Right atrium auricular region (tissue), 2 donors: ENCODE measurements around the gene CROCC2. TPM values are rescaled to one million over a fixed set of nuclear protein-coding genes. Genes with fewer than 3 reads are reported as not detected.

Source experiments
- DNase-seq: peaks from one replicate; pipeline ENCODE4 v3.0.0-alpha.2; 2019; ENCODE audit warnings: low spot score
- H3K27ac ChIP-seq, 2 donors: fragments of 200-600 bp; sonication (generic); 1 replicate in 1 of 2; 2 replicates in 1 of 2; pipeline ENCODE4 v1.5.1; 2016 to 2019
- H3K27me3 ChIP-seq, 2 donors: fragments of 200-600 bp; sonication (generic); one replicate each; pipeline versions ENCODE4 v1.5.1 to v1.6.0; 2017 to 2019
- H3K36me3 ChIP-seq: fragments of 200-600 bp; sonication (generic); one replicate; pipeline ENCODE4 v1.5.1; 2016
- H3K4me1 ChIP-seq, 2 donors: fragments of 200-600 bp; sonication (generic); one replicate each; pipeline versions ENCODE4 v1.5.1 to v1.6.0; 2017 to 2019
- H3K4me3 ChIP-seq, 2 donors: fragments of 200-600 bp; sonication (generic); 1 replicate in 1 of 2; 2 replicates in 1 of 2; pipeline ENCODE4 v1.5.1; 2017 to 2019; ENCODE audit warnings: mild to moderate bottlenecking in 1 of 2, moderate library complexity in 1 of 2
- H3K9me3 ChIP-seq, 2 donors: fragments of 200-600 bp; sonication (generic); one replicate each; pipeline ENCODE4 v1.5.1; 2019
- total RNA-seq, 2 donors: library from RNA; depleted of rRNA; stranded (reverse); fragments of >200 nt; gene quantifications; one replicate each; pipeline ENCODE4 v1.1.0, GENCODE V29; 2016
- TF ChIP-seq, protein P1 (sequence below), 2 donors: fragments of 200-600 bp; sonication (generic); IDR thresholded peaks; one replicate each; pipeline ENCODE4 v1.5.1; 2019; ENCODE audit warnings: antibody characterized with exemption in 2 of 2

Gene CROCC2
- total RNA-seq, 2 donors from 2014 or later = not detected

DNA sequence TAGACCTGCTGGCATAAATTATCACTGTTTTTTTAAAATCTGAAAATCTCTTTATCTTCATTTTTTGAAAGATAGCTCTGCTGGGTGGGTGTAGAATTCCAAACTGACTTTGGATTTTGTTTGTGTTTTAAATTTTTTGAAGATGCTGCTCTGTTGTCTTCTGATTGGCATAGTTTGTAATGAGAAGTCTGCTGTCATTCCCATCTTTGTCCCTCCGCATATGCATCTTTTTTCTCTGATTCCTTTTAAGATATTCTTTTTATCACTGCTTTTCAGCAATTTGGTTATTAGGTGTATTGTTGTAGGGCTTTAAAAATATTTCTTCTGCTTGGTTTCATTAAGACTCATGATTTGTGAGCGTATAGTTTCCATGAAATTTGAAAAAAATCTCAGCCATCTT, 99.4 kb downstream of the CROCC2 start:
- Histone ChIP-seq H3K9me3 (peaks cover 12 to 27% of the 10 kb centered on the region in 2 donors), H3K27ac (no peak overlapping the region), H3K36me3 (peaks cover 3% of the 10 kb centered on the region), H3K4me1 (peaks cover 0 to 16% of the 10 kb centered on the region in 2 donors), H3K27me3 (no peaks in the 10 kb centered on the region), H3K4me3 (no peak overlapping the region)
- DNase-seq = no peak
- TF ChIP-seq, protein P1, sequence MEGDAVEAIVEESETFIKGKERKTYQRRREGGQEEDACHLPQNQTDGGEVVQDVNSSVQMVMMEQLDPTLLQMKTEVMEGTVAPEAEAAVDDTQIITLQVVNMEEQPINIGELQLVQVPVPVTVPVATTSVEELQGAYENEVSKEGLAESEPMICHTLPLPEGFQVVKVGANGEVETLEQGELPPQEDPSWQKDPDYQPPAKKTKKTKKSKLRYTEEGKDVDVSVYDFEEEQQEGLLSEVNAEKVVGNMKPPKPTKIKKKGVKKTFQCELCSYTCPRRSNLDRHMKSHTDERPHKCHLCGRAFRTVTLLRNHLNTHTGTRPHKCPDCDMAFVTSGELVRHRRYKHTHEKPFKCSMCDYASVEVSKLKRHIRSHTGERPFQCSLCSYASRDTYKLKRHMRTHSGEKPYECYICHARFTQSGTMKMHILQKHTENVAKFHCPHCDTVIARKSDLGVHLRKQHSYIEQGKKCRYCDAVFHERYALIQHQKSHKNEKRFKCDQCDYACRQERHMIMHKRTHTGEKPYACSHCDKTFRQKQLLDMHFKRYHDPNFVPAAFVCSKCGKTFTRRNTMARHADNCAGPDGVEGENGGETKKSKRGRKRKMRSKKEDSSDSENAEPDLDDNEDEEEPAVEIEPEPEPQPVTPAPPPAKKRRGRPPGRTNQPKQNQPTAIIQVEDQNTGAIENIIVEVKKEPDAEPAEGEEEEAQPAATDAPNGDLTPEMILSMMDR (IDR thresholded peaks at IDR 0.05) = no peak

DNA sequence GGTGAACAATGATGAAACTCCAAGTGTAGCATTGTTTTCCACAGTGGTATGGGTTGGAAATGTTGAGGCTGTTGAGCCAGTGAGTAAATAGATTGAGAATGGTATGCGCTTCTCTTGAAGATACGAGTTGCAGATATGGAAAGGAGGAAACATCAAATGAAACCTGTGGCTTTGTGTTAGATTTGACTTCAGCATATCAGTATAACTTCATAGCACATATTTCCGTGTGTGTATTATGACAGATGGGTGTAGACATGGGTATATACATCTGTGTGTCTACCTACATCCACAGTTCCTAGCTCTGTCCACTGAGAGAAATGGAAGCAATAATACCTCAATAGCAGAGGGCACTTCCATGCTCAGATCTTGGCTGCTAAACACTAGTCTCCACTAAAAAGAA, 100.3 kb downstream of the CROCC2 start:
- Histone ChIP-seq H3K36me3 (peaks cover 3% of the 10 kb centered on the region), H3K27ac (no peak overlapping the region), H3K4me1 (peaks cover 0 to 19% of the 10 kb centered on the region in 2 donors), H3K4me3 (no peak overlapping the region), H3K27me3 (no peaks in the 10 kb centered on the region), H3K9me3 (peaks cover 12 to 27% of the 10 kb centered on the region in 2 donors)
- TF ChIP-seq, protein P1 (IDR thresholded peaks at IDR 0.05) = no peak
- DNase-seq = no peak

DNA sequence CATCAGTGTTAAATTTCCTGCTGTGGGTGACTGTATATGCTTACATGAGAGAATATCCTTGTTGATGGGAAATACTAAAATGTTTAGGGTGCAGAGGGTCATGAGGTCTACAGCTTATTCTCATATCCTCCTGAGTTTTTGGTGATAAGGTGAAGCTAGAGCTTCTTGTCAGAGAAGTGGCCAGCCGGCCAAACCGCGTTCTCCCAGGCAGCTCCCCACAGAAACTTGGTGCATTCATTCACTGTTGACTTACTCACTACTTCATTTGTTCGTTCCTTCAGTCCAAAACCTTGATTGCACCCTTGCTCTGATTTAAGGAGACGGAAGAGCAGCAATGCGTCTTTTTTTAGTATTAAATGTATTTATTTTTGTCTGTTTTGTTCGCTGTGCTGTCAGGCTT, 101.0 kb downstream of the CROCC2 start:
- H3K9me3 ChIP-seq = peaks cover 12 to 27% of the 10 kb centered on the region in 2 donors
- no peak overlapping the region for H3K27ac ChIP-seq
- H3K36me3 ChIP-seq = peaks cover 3% of the 10 kb centered on the region
- TF ChIP-seq, protein P1 (IDR thresholded peaks at IDR 0.05) = no peak
- DNase-seq = no peak
- peaks cover 0 to 19% of the 10 kb centered on the region in 2 donors for H3K4me1 ChIP-seq
- no peaks in the 10 kb centered on the region for H3K27me3 ChIP-seq
- no peak overlapping the region for H3K4me3 ChIP-seq

DNA sequence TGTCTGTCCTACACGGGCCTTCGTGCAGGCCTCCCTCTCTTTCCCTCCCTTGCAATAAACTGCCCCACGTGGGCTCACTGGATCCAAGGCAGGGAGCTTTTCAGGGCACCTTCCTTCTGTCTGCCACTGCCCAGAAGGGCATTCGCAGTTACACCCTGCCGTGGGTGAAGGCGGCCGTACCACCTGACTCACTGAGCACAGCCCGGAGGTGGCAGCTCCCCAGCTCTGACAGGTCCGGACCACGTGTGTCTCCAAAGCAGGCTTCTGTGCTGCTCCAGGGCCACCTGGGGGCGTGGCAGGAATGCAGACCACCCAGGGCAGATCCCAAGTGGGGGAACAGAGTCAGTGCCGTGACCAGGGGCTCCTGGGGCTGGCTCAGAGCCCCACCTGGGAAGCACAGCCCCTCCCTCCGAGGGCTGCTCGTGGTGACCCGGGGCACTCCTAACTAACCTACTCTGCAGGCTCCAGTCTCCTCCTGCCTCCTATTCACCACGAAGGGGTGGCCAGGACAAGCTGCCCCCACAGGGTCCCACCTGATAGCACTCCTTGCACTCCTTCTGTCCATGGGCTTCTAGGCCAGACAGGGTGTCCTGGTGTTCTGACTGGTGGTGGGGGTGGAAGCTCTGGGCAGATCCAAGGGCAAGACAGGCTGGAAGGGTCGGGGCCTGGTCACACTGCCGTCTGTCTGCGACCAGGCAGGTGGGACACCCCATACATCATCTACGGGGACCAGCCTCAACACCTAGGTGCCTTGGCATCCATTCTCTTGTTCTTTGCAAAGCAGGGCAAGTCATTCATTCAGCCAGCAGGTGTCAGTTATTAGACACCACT, 102.0 kb downstream of the CROCC2 start:
- peaks cover 3% of the 10 kb centered on the region for H3K36me3 ChIP-seq
- TF ChIP-seq, protein P1 (IDR thresholded peaks at IDR 0.05) = no peak
- H3K27me3 ChIP-seq = no peaks in the 10 kb centered on the region
- peaks cover 0 to 19% of the 10 kb centered on the region in 2 donors for H3K4me1 ChIP-seq
- H3K27ac ChIP-seq = no peak overlapping the region
- H3K4me3 ChIP-seq = no peak overlapping the region
- peaks cover 11 to 26% of the 10 kb centered on the region in 2 donors for H3K9me3 ChIP-seq
- peak; percentile 57 for DNase-seq

DNA sequence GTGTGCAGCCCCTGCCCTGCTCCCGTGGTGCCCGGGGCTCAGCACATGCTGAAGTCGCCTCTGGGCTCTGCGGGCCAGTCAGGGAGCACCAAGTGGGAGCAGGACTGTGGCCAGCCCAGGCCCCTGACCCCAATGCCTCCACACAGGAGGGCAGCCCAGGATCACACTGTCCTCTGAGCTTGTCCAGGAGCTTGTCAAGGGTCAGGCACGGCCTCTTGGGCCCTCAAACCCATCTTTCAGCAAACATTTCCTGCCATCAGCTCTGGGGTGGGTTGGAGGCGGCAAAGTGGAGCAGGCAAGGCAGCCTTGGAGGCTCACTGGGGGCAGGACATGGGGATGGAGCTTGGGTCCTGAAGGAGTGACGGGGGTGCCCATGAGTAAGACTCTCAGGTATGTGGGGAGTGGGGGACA, 102.6 kb downstream of the CROCC2 start:
- DNase-seq = peak; percentile 43
- Histone ChIP-seq H3K4me3 (no peak overlapping the region), H3K27me3 (no peaks in the 10 kb centered on the region), H3K4me1 (peaks cover 0 to 19% of the 10 kb centered on the region in 2 donors), H3K9me3 (peaks cover 5 to 20% of the 10 kb centered on the region in 2 donors), H3K36me3 (no peaks in the 10 kb centered on the region), H3K27ac (peak overlapping the region in 1 of 2 donors; percentile 18)
- TF ChIP-seq, protein P1 (IDR thresholded peaks at IDR 0.05) = no peak
